Measurements from ENCODE around the gene LIPG.

The LIPG gene

DNA sequence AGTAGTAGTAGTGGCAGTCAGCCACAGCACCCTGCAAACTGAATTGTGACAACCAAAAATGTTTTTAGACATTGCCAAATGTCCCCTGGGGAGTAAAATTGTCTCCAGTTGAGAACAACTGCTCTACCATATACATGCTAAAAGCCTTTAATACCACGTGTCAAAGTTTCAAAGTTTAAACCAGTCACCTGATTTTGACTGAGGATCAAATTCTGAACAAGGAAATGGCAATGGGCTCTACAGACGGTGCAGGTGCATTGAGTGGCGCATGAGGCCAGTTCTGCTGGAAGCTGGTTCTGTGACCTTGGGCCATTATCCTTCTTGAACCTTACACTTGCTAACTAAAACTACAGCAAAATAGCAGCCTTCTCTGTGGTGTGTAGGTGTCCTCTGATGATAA lies 85.0 kb downstream of the LIPG start:
- no peak overlapping the region for H3K4me3 ChIP-seq (ENCODE audit: low read length)
- DNase-seq (ENCODE audit: low read depth): no peak
- TF ChIP-seq CTCF (conservative IDR thresholded peaks at IDR 0.05; ENCODE audit: low read length): no peak

GRCh38 chr18:49647496-49648168 lies 85.8 kb downstream of the LIPG start:
- no peak for TF ChIP-seq CTCF (conservative IDR thresholded peaks at IDR 0.05; ENCODE audit: low read length)
- no peak overlapping the region for H3K4me3 ChIP-seq (ENCODE audit: low read length)
- DNase-seq (ENCODE audit: low read depth): peak; percentile 9

GRCh38 chr18:49648326-49648725 lies 86.5 kb downstream of the LIPG start:
- no peak overlapping the region for H3K4me3 ChIP-seq (ENCODE audit: low read length)
- DNase-seq (ENCODE audit: low read depth): no peak
- TF ChIP-seq CTCF (conservative IDR thresholded peaks at IDR 0.05; ENCODE audit: low read length): no peak
